GM21576 (cell line): ENCODE measurements around the gene IER2.
A peak's percentile ranks its signal among the peaks of the same experiment; 100 is the strongest.

Source experiments
- ATAC-seq: cut with Tn5 transposase; IDR thresholded peaks from one replicate; pipeline ENCODE4 v1.9.1; 2021; ENCODE audit warnings: mild to moderate bottlenecking, moderate library complexity; ENCODE audit not compliant: unreplicated experiment

The IER2 gene

GRCh38 chr19:13150187-13150930, at the start of gene IER2, which contains the start of gene STX10:
TSS of gene IER2 (plus strand) at chr19:13150411. CDS start at chr19:13153187, 2,776 bp downstream.
TSS of gene STX10 (minus strand) at chr19:13150375. CDS start at chr19:13150173, 202 bp downstream.
- peak; percentile 34 for ATAC-seq

DNA sequence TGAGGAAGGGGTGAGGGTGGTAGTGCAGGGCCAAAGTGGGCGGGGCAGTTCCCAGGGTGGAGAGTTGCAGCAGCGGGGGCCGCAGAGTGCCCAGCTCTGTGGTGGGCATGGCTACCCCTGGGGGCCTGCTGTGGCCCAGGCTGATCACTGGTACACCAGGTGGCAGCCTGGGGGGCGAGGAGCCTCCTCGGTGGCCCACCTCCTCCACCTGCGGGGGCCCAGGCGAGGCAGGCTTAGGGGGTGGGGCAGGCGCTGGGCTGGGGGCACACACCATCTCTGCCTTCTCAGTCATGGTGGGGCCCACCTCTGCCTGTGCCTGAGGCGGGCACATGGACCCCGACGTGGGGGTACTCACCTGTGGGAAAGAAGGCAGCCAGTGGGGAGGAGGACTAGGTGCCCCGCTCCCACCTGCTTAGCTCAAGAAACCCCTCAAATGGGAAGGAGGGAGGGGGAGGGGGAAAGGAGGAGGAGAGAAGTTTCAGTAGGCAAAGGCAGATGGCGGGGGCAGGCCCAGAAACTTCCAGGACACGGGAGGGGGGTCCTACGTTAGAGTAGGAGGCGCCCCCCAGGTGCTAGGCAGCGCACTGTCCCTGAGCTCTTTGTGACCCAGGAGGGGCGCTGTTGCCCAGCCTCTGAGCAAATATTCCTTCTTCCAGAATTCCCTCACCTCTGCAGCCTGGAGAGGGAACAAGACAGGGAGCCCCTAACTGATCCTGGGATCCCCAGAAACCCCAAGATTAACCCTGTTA, 49.2 kb upstream of the IER2 start:
- no peak for ATAC-seq

DNA sequence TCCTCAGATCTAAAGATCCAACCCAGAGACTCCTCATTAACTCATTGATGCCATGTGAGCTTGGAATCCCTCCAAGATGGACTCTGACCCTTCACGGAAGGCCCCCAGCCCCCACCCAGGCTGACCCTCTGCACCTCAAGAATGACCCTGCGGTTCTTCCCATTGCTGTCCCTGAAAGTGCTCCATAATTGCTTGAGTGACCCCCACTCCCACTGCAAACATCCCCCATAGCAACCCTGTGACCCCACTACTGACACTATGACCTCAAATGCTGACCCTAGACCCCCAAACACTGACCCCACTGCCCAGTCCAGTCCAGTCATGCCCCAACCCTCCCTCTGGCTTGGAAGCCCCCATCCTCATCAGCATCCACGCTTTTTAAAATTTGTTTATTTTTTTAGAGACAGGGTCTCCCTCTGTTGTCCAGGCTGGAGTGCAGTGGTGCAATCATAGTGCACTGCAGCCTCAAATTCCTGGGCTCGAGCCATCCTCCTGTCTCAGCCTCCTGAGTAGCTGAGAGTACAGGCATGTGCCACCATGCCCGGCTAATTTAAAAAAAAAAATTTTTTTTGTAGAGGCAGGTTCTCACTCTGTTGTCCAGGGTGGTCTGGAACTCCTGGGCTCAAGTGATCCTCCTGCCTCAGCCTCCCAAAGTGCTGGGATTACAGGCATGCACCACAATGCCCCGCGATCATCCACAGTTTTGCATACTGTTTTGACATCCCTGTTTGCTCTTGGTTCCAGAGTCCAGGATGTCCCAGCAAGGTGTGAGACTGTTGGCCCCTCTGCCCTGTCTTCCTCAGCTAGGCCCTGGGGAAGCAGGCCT, 48.4 kb upstream of the IER2 start:
- ATAC-seq = no peak

- no peak for ATAC-seq
Measured at GRCh38 chr19:13102416-13102665, 47.9 kb upstream of the IER2 start.

DNA sequence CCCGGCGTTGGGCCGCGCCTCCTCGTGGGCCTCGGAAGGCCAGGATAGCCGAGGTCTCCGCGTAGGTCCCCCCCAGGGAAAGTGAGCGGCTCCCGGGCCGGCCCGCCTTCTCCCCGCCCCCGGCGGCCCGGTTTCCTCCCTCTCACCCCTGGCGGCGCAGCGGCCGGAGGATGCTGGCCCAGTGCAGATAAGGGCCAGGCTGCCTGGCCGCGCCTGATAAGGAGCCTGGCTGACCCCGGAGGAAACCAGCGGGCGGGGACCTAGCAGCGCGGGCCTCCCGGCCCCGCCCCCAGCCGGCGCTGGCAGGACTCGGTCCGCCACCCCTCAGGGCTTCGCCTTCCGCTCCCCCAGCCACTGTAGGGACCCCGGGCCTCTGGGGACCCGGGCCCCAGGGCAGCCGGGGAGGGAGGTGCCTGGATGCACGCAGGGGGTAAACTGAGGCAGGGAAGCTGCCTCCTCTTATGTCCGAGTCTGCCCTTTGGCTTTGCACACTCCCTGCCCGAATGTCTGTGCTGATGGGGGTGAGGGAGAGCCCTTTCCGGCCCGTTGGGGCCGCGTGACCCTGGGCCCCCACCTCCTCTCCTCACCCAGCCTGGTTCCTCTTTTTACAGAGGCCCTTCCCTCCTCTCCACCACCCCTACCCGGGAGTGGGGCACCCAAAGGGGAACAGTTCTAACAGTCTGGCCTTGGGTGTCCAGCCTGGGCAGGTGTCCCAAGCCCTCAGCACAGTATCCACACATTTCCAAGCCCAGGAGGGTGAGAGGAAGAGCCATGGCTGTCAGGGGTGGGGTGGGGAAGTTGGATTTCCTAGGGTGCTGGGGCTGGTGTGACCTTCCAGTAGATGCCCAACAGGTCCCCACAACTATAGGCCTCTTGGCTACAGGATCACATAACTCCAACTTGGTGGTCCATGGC, 47.3 kb upstream of the IER2 start, which contains the start of gene LYL1:
TSS of gene LYL1 (minus strand) at position 193 of the 915 bp plus-strand sequence. CDS start 1,687 bp downstream, outside the sequence.
- no peak for ATAC-seq

DNA sequence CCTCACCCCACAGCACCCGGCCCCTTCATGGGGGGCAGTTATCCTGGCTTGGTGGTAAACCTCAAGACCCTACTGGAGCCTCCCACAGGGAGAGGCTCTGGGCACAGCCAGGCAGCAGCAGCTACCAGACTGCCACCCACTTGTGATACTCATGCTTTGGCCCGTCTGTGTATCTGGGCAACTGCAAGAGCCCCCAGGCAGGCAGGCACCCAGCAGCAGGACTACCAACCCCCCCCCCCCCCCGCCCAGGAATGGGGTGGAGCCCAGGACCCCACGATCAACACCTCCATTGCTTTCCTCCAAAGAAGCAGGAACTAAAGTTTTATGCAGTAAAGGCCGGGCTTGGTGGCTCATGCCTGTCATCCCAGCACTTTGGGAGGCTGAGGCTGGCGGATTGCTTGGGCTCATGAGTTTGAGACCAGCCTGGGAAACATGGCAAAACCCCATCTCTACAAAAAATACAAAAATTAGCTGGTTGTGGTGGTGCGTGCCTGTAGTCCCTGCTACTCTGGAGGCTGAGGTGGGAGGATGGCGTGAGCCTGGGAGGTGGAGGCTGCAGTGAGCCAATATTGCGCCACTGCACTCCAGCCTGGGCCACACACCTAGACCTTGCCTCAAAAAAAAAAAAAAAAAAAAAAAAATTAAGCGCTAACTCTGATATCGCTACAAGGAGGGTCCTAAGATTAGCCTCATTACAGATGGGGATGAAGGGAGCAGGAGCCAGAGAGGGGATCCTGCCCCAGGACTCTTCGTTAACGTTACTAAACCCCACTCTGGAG, 46.4 kb upstream of the IER2 start:
- ATAC-seq = no peak

DNA sequence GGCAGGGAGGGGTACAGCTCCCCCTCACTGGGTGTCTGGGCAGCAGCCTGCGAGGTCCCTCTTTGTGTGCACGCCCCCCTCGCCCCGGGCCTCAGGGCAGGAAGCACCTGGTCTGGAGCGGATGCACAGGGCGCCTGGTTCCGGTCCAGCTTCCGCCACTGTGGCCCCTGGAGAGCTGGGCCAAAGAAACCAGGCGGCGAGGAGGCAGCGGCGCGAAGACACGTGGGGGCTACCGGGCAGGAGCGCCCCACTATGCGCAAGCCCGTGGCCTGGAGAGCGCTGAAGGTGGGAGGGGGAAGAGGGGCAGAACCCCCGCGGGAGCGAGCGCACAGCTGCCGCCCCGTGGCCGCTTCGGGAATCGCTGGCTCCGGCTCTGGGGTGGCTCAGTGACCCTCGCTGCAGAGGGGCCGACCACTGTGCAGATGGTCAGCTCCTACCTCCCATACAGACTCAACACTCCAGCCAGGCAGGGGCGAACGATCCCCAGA, 45.8 kb upstream of the IER2 start:
- ATAC-seq = peak; percentile 33

DNA sequence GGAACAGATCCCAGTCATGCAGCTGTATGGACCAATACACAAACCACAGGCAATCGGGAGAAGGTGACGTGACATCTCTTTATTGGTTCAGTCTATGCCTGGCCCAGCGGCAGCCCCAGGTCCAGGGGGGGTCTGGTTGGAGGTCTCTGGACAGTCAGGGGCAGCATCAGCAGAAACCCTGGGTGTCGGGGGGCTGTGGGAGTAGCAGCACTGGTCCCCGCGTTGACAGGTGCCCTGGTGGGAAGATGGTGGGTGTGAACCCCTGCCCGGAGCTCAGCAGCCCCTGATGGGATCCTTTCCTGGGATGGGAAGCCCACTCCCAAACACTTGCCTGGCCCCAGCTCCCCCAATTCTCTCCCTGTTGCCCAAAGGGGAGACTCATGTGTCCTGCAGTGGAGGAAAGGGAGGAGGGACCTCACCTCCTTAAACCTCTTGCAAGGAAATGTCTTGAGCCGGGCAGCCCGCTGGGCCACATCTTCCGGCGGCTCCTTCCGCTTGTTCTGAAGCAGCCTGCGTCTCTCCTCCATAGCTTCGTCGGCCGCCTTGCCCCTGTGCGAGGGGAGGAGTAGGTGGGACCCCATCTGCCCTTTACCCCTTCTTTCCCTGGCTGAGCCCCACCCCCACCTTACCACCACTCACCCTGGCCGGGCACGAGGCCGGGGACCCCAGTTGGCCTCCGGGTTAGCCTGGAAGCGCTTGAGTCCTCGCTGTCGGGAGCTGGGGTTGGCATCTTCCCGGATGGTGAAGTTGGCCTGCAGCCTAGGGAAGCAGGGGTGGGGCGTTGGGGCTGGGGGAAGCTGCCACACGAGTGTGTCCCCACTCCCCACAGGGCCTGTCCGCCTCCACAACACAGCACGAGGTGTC, 45.1 kb upstream of the IER2 start:
- no peak for ATAC-seq

GRCh38 chr19:13109361-13110098, 40.7 kb upstream of the IER2 start:
- no peak for ATAC-seq

GRCh38 chr19:13110099-13110610, 40.1 kb upstream of the IER2 start:
- ATAC-seq = no peak

DNA sequence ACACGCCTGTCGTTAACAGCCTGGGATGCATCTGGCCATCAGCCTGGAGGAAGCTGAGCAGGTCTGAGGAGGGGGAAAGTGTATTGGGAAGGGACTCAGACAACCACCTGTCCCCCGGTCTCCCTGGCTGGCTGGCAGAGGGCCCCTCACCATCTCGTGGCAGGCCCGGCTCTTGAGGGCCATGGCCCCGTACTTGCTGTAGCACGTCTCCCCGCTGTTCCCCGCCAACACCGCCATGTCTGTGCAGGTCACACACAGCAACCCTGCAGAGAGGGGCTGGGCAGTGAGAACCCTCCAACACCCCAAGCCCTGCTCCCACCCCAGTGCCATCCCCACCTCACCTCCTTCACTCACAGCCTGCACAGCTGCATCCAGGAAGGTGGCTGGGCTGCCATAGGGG, 37.7 kb upstream of the IER2 start:
- no peak for ATAC-seq

DNA sequence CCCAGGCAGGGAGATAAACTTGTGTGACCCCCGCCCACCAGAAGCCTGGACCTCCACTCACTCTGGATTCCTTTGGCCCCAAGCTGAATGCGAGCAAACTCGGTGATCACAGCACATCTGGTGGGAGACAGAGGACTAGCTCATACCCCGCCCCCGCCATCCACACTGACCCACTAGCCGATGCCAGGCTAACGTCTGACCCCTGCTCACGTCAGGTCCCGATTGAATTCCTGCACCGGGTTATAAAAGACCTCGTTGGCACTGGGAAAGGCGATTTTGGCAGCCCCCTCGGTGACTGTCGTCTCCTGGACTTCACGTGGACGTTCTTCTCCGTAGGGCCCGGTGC, 34.3 kb upstream of the IER2 start:
- ATAC-seq = no peak

GRCh38 chr19:13116282-13117175, 33.7 kb upstream of the IER2 start, which contains the start of gene TRMT1:
TSS of gene TRMT1 (minus strand) at chr19:13116740. CDS start at chr19:13116399, 341 bp downstream.
- ATAC-seq = peak; percentile 48

GRCh38 chr19:13117176-13117771, 32.9 kb upstream of the IER2 start:
- ATAC-seq = no peak

- ATAC-seq = peak; percentile 55
Measured at GRCh38 chr19:13117772-13118423, 32.3 kb upstream of the IER2 start, which contains the start of gene NACC1. TSS of gene NACC1 (plus strand) at chr19:13118264. CDS start at chr19:13135208, 16,944 bp downstream.
